H1 (cell line): ENCODE measurements around the gene RAP1A. TPM values are rescaled to one million over a fixed set of nuclear protein-coding genes. Genes with fewer than 3 reads are reported as not detected.

Experiments used
- JUN ChIP-seq: IDR thresholded peaks from 2 replicates; pipeline ENCODE4 v1.6.1; 2011; ENCODE audit warnings: low read depth, mild to moderate bottlenecking, improper control_type of control experiment, low read length
- KDM1A ChIP-seq: fragments of 200-600, 300-600 bp; sonication (generic); IDR thresholded peaks from 2 replicates; pipeline ENCODE4 v1.7.1; 2016; ENCODE audit warnings: mild to moderate bottlenecking, low read length, borderline replicate concordance
- MAX ChIP-seq: IDR thresholded peaks from 2 replicates; pipeline ENCODE4 v1.6.1; 2012; ENCODE audit warnings: inconsistent platforms
- RBBP5 ChIP-seq: IDR thresholded peaks from 2 replicates; pipeline ENCODE4 v1.7.1; 2012; ENCODE audit warnings: low read depth, mild to moderate bottlenecking, inconsistent platforms, low read length, moderate library complexity, borderline replicate concordance
- RXRA ChIP-seq: IDR thresholded peaks from 2 replicates; pipeline ENCODE4 v1.6.1; 2011; ENCODE audit warnings: low read depth, mild to moderate bottlenecking, low read length, moderate library complexity; ENCODE audit not compliant: insufficient read depth
- polyA plus RNA-seq, 7 experiments: library from polyadenylated mRNA; depleted of rRNA in 3 of 7; stranded (reverse) in 5 of 7; unstranded in 2 of 7; fragments of >200 nt in 5 of 7; fragments of 200-250 nt in 2 of 7; gene quantifications; 1 replicate in 5 of 7; 2 replicates in 1 of 7; 4 replicates in 1 of 7; pipeline versions ENCODE4 v1.2.1 to v1.2.3, GENCODE V29; 2011 to 2013; ENCODE audit warnings: missing spikeins in 2 of 7, mixed read lengths in 2 of 7
- total RNA-seq: library from RNA; stranded (reverse); fragmentation: NEBNext Ultra II Directional; extraction: Animal tissue kit (Norgen Biotek cat#: 25700); gene quantifications from 2 replicates; pipeline ENCODE4 v1.2.1, GENCODE V29; 2021

RAP1A gene
- total and polyA plus RNA-seq, 2 of the 8 experiments (the other 6 are each of a cell fraction or from before 2014, with no cell fraction given) = 10.9 to 35.8 TPM

- TF ChIP-seq RBBP5 = no peak
- TF ChIP-seq JUN = no peak
- TF ChIP-seq KDM1A = no peak
- TF ChIP-seq RXRA = no peak
- TF ChIP-seq MAX = no peak
Observed at GRCh38 chr1:111733183-111733991, 113.8 kb downstream of the RAP1A start (continued).
